Raji (cell line): ENCODE measurements around the gene STAMBP.

ENCODE experiments used
- POLR2A ChIP-seq: IDR thresholded peaks from 2 replicates; pipeline ENCODE4 v1.6.1; 2011; ENCODE audit warnings: low read depth, low read length, control low read depth; ENCODE audit not compliant: insufficient read depth

The STAMBP gene

DNA sequence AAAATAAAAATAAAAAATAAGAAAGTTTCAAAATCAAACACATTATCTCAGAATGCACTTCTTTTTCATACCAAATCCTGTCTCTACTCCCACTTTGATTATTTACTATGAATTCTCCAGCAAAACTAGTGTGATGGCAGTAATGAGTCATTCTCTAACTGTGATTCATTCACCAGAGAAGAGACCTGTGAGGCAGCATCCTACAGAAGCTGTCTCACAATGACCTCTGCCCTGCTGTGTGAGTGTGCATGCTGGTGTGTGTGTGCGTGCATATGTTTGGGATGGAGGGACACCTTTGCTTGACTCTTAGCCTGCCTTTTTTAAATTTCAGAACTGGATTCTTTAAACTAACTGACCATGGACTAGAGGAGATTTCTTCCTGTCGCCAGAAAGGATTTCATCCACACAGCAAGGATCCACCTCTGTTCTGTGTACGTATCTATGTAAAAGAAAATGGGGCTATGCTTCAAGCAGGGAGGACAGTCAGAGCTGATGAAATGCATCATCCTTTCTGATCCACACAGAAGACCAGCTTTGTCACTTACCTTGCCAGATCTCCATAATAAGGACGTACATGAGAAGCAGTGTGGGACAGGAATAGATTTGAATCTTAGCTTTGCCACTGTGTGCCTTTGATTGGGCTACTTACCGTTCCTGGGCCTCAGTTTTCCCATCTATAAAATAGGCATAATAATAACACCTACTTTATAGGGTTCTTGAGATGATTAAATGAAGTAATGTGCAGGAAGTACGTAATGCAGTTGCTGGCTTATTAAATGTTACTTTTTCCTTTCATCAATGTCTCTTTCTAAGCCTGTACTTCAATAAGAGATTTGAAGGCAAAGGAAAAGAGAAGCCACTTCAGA is 31.2 kb downstream of the STAMBP start:
- TF ChIP-seq POLR2A, result no peak

- no peak for TF ChIP-seq POLR2A
Measured at GRCh38 chr2:73862987-73863386, 34.2 kb downstream of the STAMBP start.

DNA sequence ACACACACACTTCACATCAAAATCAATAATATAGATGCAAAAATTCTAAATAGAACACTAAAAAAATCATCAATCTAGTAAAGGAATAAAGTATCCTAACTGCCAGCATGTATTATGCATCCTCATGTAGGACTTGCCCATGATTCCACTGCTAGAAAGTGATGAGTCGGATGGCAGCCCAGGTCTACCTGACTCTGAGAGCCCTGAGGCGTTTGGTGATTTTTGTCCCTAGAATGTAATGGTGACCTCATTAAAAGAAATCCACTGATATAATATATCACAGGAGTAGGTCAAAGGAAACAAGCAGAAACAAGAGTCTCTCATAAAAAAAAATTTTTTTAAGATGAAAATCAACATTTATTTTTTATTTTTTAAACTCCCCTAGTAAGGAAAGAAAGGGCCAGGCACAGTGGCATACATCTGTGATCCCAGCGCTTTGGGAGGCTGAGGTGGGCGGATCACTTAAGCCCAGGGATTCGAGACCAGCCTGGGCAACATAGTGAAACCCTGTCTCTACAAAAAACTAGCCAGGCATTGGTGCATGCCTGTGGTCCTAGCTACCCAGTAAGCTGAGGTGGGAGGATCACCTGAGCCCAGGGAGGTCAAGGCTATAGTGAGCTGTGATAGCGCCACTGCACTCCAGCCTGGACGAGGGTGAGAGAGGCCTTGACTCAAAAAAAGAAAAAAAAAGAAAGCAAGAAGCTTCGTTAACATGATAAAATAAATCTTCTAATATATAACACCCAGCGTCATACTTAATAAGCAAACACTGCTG is 39.6 kb downstream of the STAMBP start:
- no peak for TF ChIP-seq POLR2A

DNA sequence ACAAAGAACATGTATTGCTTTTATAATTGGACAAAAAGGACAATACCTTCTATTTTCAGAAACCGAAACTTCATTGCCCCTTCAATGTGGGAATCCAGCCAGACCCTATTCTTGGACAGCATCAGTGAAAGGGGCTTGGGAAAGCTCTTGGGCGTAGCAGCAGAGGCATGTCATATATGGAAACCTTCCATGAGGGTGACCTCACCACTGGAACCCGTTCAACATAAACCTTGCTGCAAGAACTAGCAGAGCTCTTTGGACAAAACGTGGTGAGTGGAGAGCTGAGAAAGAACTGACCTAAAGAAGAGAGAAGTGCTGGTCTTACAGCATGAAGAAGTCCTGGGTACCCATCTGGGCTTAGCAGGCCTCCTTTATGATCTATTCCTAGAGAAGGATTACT is 41.3 kb downstream of the STAMBP start:
- no peak for TF ChIP-seq POLR2A

- TF ChIP-seq POLR2A, result no peak
Measured at GRCh38 chr2:73877071-73877802, 48.5 kb downstream of the STAMBP start.

DNA sequence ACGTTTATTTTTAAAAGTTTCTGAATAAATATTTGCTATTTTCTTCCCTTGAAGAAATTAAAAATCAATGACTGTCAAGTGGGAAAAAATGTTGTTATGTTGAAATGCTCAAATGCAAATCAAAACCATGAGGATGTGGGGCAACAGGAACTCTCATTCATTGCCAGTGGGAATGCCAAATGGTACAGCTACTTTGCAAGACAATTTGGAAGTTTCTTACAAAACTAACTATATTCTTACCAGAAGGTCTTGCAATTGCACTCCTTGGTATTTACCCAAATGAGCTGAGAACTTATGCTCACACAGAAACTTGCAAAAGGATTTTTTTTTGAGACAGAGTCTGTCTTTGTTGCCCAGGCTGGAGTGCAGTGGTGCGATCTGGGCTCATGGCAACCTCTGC is 56.6 kb downstream of the STAMBP start:
- no peak for TF ChIP-seq POLR2A

- TF ChIP-seq POLR2A, result no peak
Measured at GRCh38 chr2:73886357-73886756, 57.6 kb downstream of the STAMBP start.

DNA sequence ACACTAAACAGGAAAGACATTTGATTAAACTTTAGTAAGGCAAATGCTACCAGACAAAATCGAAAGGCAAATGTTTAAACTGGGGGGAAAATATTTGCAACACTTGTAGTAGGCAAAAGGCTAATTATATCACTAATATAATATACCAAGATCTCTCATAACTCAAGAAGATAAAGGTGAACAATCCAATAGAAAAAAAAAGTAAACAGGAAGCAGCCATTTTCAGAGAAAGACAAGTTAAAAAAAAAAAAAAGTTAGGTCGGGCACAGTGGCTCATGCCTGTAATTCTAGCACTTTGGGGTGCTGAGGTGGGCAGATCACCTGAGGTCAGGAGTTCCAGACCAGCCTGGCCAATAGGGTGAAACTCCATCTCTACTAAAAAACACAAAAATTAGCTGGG is 59.6 kb downstream of the STAMBP start:
- no peak for TF ChIP-seq POLR2A

DNA sequence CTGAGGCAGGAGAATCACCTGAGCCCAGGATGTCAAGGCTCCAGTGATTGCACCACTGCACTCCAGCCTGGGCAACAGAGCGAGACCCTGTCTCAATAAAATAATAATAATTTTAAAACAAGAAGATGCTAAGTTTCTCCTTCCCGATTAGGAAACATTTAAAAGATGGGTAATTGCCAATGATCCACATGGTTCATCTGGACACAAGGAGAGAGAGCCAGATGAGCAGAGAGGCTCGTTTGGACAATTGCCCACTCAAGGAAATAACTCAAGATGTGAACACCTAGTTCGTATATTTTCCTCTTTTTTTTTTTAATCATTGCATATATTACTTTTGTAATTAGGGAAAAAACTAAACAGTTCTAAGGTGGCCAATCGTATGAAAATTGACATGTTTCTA is 60.4 kb downstream of the STAMBP start:
- TF ChIP-seq POLR2A, result no peak

DNA sequence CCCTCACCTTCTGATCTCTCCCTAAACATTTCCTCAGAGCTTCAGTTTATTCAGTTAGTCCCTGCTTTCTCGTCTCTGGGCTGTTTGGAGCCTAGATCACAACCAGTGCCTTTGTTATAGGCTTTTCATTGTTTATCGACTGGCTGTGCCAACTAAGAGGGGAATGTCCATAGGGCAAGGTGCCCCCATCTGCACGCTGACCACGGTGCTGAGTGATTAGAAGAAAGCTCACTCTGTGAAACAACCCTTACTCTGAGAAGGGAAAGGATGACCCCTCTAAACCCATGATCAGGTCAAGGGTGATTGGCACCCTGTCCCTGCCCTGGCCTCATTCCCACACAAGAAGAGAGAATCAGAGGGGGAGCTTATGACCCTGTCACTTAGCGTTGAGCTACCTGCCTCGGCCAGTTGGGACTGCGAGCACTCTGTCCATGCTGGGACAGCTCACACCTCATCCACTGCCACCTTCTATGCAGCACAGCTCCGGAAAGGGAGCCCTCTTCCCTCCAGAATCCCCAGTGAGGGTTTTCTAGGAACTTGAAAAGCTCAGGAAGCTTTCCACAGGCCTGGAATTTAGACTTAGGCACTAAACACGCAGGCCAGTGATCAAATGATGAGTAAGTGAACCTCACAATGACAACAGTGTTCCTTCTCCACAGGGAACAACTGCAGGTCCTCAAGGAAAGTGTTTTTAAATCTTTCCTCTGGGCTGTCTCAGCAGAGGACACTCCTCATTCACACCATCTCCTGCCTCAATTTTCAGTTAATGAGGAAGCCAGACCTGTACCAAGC is 61.7 kb downstream of the STAMBP start:
- TF ChIP-seq POLR2A, result no peak

DNA sequence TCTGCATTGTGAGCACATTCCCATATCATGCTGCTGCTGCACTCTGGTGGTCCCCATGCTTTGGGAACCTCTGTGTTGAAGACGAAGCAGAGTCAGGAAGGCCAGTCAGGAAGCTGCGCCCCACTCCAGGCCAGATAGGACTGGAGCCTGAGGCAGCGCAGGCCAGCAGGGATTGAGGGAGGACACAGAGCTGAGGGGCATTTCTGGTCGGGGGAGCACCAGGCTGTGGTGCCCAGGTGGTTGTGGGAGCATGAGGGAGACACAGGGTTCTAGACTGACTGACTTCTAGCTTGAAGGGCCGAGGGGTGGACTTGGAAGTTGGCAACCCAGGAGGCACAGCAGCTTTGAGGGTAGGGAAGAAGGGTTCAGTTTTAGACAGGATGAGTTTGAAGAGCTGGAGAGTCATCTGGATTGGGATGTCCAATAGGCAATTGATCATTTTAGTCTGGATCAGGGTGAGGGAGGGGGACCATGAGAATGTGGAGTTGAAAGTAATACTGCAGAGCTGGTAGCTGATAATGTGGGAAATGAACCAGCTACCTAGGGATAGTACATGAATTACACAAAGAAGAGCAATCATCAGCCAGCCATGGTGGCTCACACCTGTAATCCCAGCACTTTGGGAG is 62.6 kb downstream of the STAMBP start:
- TF ChIP-seq POLR2A, result no peak

DNA sequence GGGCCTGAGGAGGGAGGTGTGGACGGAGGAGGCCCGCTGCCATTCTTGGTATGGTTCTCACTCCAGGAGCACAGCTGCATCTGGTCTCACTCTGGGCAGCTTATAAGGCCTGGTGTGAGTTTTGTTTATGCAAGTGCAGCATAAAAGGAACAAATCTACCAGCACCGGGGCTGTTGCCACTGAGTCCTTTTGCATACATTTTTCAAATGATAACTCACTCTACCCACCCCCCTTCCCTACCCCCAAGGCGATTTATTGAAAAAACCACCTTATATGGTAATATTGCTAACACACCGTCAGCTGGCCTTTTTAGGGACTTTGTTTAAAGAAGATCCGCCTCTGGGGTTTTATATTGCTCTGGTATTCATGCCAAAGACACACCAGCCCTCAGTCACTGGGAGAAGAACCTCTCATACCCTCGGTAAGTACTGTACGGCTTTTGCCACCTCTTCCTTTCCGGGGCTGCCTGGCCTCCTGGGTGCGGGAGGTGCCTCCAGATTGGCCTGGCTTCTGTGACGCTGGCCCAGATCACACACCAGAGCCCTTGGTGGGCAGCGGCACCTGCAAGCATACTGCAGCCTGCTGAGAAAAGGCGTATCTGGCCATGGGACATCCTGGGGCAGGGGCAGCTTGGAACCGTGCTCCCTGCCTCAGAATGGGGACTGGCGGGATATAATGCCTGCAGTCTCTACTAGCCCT is 64.0 kb downstream of the STAMBP start, which contains the start of gene ACTG2:
TSS of gene ACTG2 (plus strand) at position 378 of the 699 bp plus-strand sequence. CDS start 8,304 bp downstream, outside the sequence.
- no peak for TF ChIP-seq POLR2A

GRCh38 chr2:73893764-73894474 is 65.2 kb downstream of the STAMBP start:
- TF ChIP-seq POLR2A, result no peak
